ENCODE data around the gene GRIA2.
"Not testable (repeated sequence)": the region's sequence is repeated elsewhere in the genome, so short reads cannot be mapped to it uniquely, and the experiment has no call there.

The GRIA2 gene

DNA sequence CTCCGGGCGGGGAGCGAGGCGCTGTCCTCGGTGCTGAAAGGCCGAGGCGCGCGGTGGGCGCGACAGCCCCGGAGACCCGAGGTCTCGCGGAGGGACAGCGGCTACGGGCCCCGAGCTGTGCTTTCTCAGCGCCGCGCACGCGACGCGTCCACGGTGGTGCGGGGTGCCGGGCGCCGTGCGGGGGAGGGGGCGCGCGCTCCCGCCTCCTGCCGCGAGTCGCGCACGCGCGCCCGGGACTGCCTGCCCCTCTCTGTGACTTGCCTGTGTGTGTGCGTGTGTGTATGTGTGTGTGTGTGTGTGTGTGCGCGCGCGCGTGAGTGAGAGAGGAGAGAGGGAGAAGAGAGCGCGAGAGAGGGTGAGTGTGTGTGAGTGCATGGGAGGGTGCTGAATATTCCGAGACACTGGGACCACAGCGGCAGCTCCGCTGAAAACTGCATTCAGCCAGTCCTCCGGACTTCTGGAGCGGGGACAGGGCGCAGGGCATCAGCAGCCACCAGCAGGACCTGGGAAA is at the start of gene GRIA2:
TSS of gene GRIA2 (plus strand) at position 358 of the 511 bp plus-strand sequence. CDS start 315 bp downstream, outside the sequence.
- Mint-ChIP-seq H3K27ac (no peak within 1 kb of the TSS), H3K27me3 (ENCODE audit: low read depth) (peaks cover 23% of the 10 kb centered on the region), H3K4me1 (ENCODE audit: low read depth) (no peaks in the 10 kb centered on the region), H3K36me3 (ENCODE audit: low read depth) (no peaks in the 10 kb centered on the region), H3K9me3 (no peaks in the 10 kb centered on the region), H3K4me3 (no peak within 1 kb of the TSS)
- no peak for DNase-seq (ENCODE audit: low spot score)

DNA sequence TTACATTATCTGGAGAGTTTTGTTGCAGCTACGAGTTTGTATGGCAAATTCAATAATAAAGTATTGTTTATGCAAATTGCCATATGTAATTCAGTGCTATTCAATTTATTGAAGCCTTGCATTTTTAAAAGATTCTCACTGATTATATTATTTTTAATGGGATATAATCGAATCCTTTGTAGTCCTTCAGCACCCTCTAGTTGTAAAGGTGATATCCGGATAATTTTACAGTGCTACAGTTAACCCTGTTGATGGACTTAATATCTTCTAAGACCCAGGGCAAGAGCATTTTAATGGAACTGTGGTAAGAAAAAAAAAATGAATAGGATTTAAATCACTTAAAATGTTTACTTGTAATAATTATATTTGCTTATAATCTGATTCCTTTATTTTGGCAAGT is 48.5 kb upstream of the GRIA2 start:
- H3K27ac Mint-ChIP-seq: no peak overlapping the region
- DNase-seq (ENCODE audit: low spot score): no peak
- H3K4me3 Mint-ChIP-seq: no peak overlapping the region
- H3K27me3 Mint-ChIP-seq (ENCODE audit: low read depth): no peaks in the 10 kb centered on the region
- no peaks in the 10 kb centered on the region for H3K9me3 Mint-ChIP-seq
- H3K36me3 Mint-ChIP-seq (ENCODE audit: low read depth): no peaks in the 10 kb centered on the region
- no peaks in the 10 kb centered on the region for H3K4me1 Mint-ChIP-seq (ENCODE audit: low read depth)

DNA sequence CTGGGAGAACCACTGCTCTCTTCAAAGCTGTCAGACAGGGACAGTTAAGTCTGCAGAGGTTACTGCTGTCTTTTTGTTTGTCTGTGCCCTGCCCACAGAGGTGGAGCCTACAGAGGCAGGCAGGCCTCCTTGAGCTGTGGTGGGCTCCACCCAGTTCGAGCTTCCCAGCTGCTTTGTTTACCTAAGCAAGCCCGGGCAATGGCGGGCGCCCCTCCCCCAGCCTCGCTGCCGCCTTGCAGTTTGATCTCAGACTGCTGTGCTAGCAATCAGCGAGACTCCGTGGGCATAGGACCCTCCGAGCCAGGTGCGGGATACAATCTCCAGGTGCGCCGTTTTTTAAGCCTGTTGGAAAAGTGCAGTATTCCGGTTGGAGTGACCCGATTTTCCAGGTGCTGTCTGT is 40.3 kb upstream of the GRIA2 start:
- H3K4me3 Mint-ChIP-seq; H3K27ac Mint-ChIP-seq; H3K27me3 Mint-ChIP-seq (ENCODE audit: low read depth); DNase-seq (ENCODE audit: low spot score); H3K36me3 Mint-ChIP-seq (ENCODE audit: low read depth); H3K9me3 Mint-ChIP-seq; H3K4me1 Mint-ChIP-seq (ENCODE audit: low read depth): not testable (repeated sequence)

DNA sequence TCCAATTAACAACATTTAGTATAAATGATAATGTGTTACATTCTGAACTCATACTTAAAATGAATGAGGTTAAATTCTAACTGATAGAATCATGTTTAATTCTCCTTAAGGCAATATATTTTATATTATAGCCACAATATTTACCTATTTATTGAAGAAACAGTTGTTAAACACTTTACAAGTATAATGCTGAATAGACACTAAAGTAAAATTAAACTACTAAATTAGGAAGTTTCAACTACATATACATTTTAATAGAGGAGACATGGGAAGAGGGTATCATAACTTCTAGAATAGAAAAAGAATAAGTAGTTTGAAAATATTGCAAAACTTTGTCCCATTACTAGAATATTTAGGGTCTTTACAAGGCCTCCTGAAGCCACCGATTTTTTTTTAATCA is 36.2 kb upstream of the GRIA2 start:
- H3K4me1 Mint-ChIP-seq (ENCODE audit: low read depth): no peaks in the 10 kb centered on the region
- H3K27me3 Mint-ChIP-seq (ENCODE audit: low read depth): no peaks in the 10 kb centered on the region
- no peak overlapping the region for H3K4me3 Mint-ChIP-seq
- DNase-seq (ENCODE audit: low spot score): no peak
- no peak overlapping the region for H3K27ac Mint-ChIP-seq
- H3K9me3 Mint-ChIP-seq: peaks cover 3% of the 10 kb centered on the region
- no peaks in the 10 kb centered on the region for H3K36me3 Mint-ChIP-seq (ENCODE audit: low read depth)

DNA sequence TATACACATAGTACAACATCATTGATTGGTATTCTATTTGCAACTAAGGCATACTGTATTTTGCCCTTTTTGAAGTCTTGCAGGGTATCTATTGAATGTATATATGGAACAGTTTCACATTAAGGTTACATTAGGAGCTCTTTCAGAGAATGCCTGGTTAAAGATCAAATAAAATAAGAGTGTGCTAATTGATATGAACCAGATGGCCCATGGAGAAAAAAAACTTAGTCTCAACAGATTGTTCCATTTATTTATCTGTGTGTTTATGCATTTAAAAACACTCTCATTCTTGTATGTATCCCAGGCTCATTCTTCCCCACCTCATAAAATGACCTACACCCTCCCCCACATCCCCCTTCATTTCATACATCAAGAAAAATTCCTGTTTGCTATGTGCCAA is 35.2 kb upstream of the GRIA2 start:
- no peak for DNase-seq (ENCODE audit: low spot score)
- Mint-ChIP-seq H3K27ac (no peak overlapping the region), H3K9me3 (peaks cover 3% of the 10 kb centered on the region), H3K27me3 (ENCODE audit: low read depth) (no peaks in the 10 kb centered on the region), H3K36me3 (ENCODE audit: low read depth) (no peaks in the 10 kb centered on the region), H3K4me1 (ENCODE audit: low read depth) (no peaks in the 10 kb centered on the region), H3K4me3 (no peak overlapping the region)

DNA sequence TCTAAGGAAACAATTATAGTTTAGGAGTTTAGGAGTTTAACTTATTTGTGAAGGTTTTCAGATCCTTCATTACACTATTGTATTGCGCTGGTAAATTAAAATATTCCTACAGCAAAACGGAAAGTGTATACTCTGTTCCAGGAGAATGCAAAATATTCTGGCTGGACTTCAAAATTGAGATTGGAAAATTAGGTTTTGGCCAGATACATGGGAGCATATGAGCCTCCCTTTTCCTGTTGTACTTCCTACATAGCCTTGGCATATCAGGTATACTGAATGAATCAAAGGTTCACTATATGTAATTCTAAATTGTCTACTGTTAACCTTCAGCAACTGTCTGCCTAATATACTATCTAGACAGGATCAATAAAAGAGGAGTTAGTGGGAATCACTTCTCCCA is 25.2 kb upstream of the GRIA2 start:
- H3K4me1 Mint-ChIP-seq (ENCODE audit: low read depth): no peaks in the 10 kb centered on the region
- H3K27ac Mint-ChIP-seq: no peak overlapping the region
- H3K4me3 Mint-ChIP-seq: no peak overlapping the region
- no peaks in the 10 kb centered on the region for H3K36me3 Mint-ChIP-seq (ENCODE audit: low read depth)
- no peaks in the 10 kb centered on the region for H3K9me3 Mint-ChIP-seq
- no peak for DNase-seq (ENCODE audit: low spot score)
- H3K27me3 Mint-ChIP-seq (ENCODE audit: low read depth): no peaks in the 10 kb centered on the region

DNA sequence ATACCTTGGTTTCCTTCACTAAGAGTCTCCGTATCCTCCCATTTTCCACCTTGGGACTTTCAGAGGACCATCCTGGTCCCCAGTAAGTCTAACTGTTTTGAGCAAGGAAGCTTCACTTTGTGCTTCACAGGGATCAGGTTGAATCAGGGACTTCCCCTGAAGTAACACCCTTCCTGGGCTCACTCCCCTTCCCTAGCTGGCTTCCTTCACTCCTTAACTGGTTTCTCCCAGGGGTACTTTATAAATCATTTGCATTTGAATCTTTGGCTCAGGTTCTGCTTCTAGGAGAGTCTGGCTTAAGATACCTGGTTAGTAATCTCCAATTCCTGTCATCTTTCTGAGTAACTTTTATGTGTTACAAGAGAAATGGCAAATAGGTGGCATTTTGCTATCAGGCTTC is 24.5 kb upstream of the GRIA2 start:
- Mint-ChIP-seq H3K27me3 (ENCODE audit: low read depth) (no peaks in the 10 kb centered on the region), H3K4me1 (ENCODE audit: low read depth) (no peaks in the 10 kb centered on the region), H3K36me3 (ENCODE audit: low read depth) (no peaks in the 10 kb centered on the region), H3K27ac (no peak overlapping the region), H3K4me3 (no peak overlapping the region), H3K9me3 (no peaks in the 10 kb centered on the region)
- no peak for DNase-seq (ENCODE audit: low spot score)

DNA sequence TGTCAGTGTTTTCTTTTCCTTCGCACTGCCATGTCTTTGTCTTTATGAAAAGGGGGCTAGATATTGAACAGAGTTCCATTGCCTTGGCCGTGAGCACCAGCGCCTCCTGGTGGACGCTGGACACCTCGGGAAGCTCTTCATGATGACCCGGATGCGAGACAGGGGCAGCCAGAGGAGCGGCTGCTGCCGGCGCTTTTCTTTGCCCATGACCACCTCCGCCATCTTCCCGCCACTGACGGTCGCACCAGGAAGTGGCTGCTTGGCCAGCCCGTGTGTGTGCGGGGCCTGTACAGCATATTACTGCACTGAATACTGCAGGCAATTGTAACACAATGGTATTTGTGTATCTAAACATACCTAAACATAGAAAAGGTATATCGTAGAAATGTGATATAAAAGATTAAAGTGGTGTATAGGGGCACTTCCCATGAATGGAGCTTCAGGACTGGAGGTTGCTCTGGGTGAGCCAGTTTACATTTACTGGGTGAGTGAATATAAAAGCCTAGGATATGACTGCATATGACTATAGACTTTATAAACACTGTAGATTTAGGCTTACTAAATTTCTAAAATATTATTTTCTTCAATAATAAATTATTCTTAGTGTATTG is 15.8 kb upstream of the GRIA2 start:
- Mint-ChIP-seq H3K4me3 (no peak overlapping the region), H3K36me3 (ENCODE audit: low read depth) (no peaks in the 10 kb centered on the region), H3K4me1 (ENCODE audit: low read depth) (no peaks in the 10 kb centered on the region), H3K27me3 (ENCODE audit: low read depth) (no peaks in the 10 kb centered on the region), H3K9me3 (no peaks in the 10 kb centered on the region), H3K27ac (no peak overlapping the region)
- no peak for DNase-seq (ENCODE audit: low spot score)

DNA sequence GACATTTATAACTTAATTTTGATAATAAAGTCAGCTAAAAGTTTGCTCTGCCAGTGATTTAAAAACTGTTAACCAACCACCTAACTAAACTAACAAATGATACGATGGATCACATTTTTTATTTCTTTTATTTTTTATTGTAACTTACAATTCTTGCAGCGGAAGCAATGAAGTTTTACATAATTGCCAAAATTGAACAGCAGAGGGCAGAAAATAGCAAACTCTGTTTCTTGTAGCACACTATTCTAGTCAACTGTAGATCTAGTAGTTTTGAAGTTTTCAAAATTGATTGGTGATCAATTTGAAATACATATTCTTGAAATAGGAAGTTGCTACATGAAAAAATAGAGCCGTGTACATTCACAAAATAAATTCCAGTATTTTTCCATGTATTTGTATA is 2.8 kb upstream of the GRIA2 start:
- Mint-ChIP-seq H3K4me3 (no peak overlapping the region), H3K9me3 (no peaks in the 10 kb centered on the region), H3K27me3 (ENCODE audit: low read depth) (peaks cover 17% of the 10 kb centered on the region), H3K4me1 (ENCODE audit: low read depth) (no peaks in the 10 kb centered on the region), H3K27ac (no peak overlapping the region), H3K36me3 (ENCODE audit: low read depth) (no peaks in the 10 kb centered on the region)
- no peak for DNase-seq (ENCODE audit: low spot score)

DNA sequence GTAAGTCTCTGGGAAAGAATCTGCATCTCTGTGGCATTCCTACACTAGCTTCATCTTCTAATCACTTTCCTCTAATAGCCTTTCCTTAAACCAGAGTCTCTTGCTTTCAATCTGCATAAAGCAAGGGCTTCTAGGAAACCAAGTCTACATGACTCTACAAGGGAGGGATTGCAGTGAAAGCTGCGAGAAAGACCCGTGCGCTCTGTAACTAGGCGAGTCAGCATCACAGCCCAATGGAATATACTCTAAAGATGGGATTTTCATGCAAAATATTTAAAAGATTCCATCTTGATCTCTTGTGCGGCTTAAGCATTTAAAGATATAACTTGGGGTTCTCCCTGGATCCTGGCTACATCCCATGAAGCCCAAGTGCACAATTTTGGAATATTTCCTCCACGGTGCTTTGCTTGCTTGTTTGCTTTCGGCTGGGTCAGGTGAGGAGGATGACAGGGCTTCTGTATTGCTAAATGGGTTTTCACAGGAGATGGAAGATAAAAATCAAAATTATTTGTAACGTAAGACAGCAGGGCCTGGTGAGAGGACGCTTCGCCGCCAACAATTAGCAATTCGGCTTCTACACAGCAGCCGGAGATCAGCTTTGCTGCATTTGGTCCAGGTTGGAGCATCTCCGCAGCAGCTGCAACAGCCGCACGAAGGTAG is 687 bp upstream of the GRIA2 start:
- Mint-ChIP-seq H3K4me3 (no peak overlapping the region), H3K9me3 (no peaks in the 10 kb centered on the region), H3K4me1 (ENCODE audit: low read depth) (no peaks in the 10 kb centered on the region), H3K36me3 (ENCODE audit: low read depth) (no peaks in the 10 kb centered on the region), H3K27ac (no peak overlapping the region), H3K27me3 (ENCODE audit: low read depth) (peaks cover 23% of the 10 kb centered on the region)
- no peak for DNase-seq (ENCODE audit: low spot score)

DNA sequence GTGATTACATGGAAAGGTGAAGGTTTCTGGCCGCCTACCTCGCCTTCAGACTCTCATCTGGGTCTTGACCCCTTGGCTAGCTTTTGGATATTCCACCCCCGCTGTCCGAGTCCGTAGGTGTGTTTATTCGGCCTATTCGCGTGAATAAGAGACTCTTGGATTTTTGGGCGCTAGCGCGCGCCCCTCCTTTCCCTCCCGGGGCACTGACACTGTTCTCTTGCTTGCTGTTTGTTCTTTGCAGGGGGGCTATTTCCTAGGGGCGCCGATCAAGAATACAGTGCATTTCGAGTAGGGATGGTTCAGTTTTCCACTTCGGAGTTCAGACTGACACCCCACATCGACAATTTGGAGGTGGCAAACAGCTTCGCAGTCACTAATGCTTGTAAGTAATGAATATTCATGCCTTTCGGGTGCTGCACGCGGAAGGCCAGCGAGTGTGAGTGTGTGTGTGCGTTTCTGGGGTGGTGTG is 932 bp downstream of the GRIA2 start:
- Mint-ChIP-seq H3K4me1 (ENCODE audit: low read depth) (no peaks in the 10 kb centered on the region), H3K4me3 (no peak overlapping the region), H3K36me3 (ENCODE audit: low read depth) (no peaks in the 10 kb centered on the region), H3K27ac (no peak overlapping the region), H3K27me3 (ENCODE audit: low read depth) (peaks cover 23% of the 10 kb centered on the region), H3K9me3 (no peaks in the 10 kb centered on the region)
- DNase-seq (ENCODE audit: low spot score): no peak

DNA sequence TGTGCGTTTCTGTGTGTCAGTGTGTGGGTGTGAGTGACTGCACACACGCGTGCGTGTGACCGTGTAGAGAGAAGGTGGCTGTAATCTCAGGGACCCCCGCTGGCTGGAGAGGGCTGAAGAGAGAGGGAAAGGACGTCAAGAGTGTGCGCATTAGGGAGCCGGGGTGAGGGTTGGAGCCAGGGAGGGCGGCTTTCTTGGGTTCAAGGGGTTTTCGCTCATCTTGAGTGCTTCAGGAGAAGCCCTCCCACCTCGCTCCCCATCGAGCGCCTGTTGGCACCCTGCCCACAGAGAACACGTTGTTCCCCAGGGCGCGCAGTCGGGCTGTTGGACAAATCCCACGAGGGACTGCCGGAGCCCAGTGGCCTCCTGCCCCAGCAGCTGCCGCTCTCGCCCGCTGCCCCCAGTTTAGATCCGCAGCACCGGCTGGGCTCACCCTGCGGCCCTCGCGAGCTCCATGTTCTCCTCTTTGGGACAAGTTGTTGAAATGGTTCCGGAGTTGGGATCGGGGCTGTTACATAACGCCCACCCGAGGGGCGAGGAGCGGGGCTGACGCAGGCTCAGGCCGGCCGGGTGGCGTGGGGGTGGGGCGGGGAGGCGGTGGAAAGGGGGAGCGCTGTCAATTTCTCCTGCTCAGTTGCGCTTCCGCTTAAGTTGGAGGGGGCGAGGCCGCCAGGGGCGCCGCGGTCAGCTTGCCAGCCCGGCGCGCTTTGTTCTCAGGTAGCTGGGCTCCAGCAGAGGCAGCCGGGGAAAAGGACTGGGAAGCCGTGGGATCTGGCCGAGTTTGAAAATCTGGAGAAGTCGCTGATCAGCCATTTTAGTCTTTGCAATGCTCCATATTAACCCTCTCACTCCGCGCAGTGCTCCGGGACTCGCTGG is 1.6 kb downstream of the GRIA2 start:
- H3K4me1 Mint-ChIP-seq (ENCODE audit: low read depth): no peaks in the 10 kb centered on the region
- no peaks in the 10 kb centered on the region for H3K9me3 Mint-ChIP-seq
- DNase-seq (ENCODE audit: low spot score): no peak
- peaks cover 23% of the 10 kb centered on the region for H3K27me3 Mint-ChIP-seq (ENCODE audit: low read depth)
- no peak overlapping the region for H3K4me3 Mint-ChIP-seq
- H3K36me3 Mint-ChIP-seq (ENCODE audit: low read depth): no peaks in the 10 kb centered on the region
- no peak overlapping the region for H3K27ac Mint-ChIP-seq

DNA sequence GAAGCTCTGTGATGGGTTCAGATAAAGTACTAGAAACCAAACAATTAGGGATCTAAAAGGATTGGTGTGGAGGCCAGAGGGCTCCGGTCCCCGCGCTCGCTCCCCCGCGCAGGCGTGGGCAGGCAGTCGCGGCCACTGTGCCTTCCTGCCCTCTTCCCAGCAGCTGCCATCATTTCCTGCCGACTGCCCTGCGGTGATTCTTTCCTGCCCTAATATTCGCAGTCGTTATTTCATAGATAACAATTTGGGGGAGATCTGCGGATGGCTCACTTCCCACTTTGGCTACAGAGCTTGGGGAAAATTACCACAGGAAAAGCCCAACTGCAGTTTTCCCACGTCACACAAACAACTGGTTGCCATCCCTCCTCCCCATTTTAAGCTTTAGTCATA is 2.2 kb downstream of the GRIA2 start:
- Mint-ChIP-seq H3K4me1 (ENCODE audit: low read depth) (no peaks in the 10 kb centered on the region), H3K9me3 (no peaks in the 10 kb centered on the region), H3K36me3 (ENCODE audit: low read depth) (no peaks in the 10 kb centered on the region), H3K4me3 (no peak overlapping the region), H3K27ac (no peak overlapping the region), H3K27me3 (ENCODE audit: low read depth) (peaks cover 23% of the 10 kb centered on the region)
- no peak for DNase-seq (ENCODE audit: low spot score)

DNA sequence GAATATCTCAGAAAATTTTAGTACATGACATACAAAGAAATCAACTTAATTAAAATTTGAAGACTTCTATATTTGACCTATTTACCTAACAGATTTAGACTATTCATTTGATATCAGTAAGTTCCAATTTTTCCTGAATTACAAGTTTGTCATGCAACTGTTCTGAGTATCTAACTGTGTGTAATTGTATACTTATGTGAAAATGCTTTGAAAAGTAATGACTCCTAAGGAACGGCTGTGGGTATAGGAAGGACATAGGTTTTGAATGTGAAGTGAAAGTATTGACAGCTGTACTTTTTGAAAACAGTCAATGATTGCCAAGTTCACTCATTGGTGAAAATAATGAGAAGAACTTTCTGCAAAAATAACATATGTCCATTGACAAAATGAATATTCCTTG is 2.9 kb downstream of the GRIA2 start:
- Mint-ChIP-seq H3K27me3 (ENCODE audit: low read depth) (peaks cover 23% of the 10 kb centered on the region), H3K9me3 (no peaks in the 10 kb centered on the region), H3K27ac (no peak overlapping the region), H3K4me1 (ENCODE audit: low read depth) (no peaks in the 10 kb centered on the region), H3K36me3 (ENCODE audit: low read depth) (no peaks in the 10 kb centered on the region), H3K4me3 (no peak overlapping the region)
- DNase-seq (ENCODE audit: low spot score): no peak

All from T-helper 2 cell treated with Interferon-gamma antibody and Interleukin-4, amounts not matched to agents 5 μg/mL and 100 μg/mL, for 36 hours (primary cell).